Parathyroid adenoma (tissue), 2 donors: ENCODE measurements around the gene PIP4K2A.

Source experiments
- H2AFZ ChIP-seq: fragments of 300-600 bp; sonication (generic); one replicate; pipeline ENCODE4 v1.7.0; 2017; ENCODE audit warnings: antibody characterized with exemption, mild to moderate bottlenecking
- H3K27ac ChIP-seq: fragments of 300-600 bp; sonication (generic); one replicate; pipeline ENCODE4 v1.7.0; 2017
- H3K27me3 ChIP-seq: fragments of 300-600 bp; sonication (generic); one replicate; pipeline ENCODE4 v1.7.0; 2017; ENCODE audit warnings: low read length; ENCODE audit not compliant: control insufficient read depth, insufficient read depth
- H3K36me3 ChIP-seq: fragments of 300-600 bp; sonication (generic); one replicate; pipeline ENCODE4 v1.7.0; 2017; ENCODE audit warnings: low read length; ENCODE audit not compliant: control insufficient read depth, insufficient read depth
- H3K4me1 ChIP-seq: fragments of 300-600 bp; sonication (generic); one replicate; pipeline ENCODE4 v1.7.0; 2017; ENCODE audit warnings: control low read depth
- H3K4me2 ChIP-seq: fragments of 300-600 bp; sonication (generic); one replicate; pipeline ENCODE4 v1.7.0; 2017; ENCODE audit warnings: low read length
- H3K4me3 ChIP-seq: fragments of 300-600 bp; sonication (generic); one replicate; pipeline ENCODE4 v1.7.0; 2017; ENCODE audit warnings: low read depth, low read length
- H3K79me2 ChIP-seq: fragments of 300-600 bp; sonication (generic); one replicate; pipeline ENCODE4 v1.7.0; 2017; ENCODE audit warnings: control low read depth
- H3K9ac ChIP-seq: fragments of 300-600 bp; sonication (generic); one replicate; pipeline ENCODE4 v1.7.0; 2017; ENCODE audit warnings: mild to moderate bottlenecking
- H3K9me3 ChIP-seq: fragments of 300-600 bp; sonication (generic); one replicate; pipeline ENCODE4 v1.7.0; 2017; ENCODE audit warnings: low read length; ENCODE audit not compliant: control insufficient read depth
- CTCF ChIP-seq: fragments of 300-600 bp; sonication (generic); IDR thresholded peaks from one replicate; pipeline ENCODE4 v1.7.0; 2017; ENCODE audit warnings: antibody characterized with exemption, mild to moderate bottlenecking
- donor health status: primary hyperparathyroidism.

Gene PIP4K2A

DNA sequence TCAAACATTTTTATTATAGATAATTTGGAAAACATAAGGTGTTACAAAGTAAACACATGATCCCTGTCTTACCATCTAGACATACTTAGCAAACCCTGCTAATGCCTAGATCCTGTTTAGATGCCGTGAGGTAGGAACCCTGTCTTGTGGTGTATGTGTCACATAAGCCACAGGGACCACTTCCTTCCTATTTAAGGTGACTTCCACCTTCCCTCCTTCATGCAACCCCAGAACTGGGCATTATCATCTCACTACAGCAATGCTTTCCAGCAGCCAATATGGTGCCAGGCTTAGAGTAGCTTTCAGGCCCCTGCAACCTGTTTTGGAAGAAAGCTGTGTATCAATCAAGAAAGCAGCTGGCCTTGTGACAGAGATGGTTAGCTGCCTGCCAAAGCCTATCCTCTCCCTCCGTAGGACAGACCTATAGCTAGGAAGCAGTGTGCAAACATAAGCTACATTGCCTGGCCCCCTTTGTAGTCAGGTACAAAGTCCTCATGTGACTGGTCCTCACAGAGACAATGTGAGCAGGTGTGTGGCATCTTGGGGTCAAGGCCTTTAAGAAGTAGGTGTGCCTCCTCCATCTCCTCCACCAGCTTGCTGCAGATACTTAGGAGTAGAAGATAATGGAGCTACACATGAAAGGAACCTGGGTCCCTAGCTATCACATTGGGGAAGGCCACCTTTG, 222.3 kb downstream of the PIP4K2A start:
- no peaks in the 10 kb centered on the region for H3K9me3 ChIP-seq
- no peaks in the 10 kb centered on the region for H3K36me3 ChIP-seq
- H3K4me3 ChIP-seq, result no peak overlapping the region
- H3K9ac ChIP-seq, result no peak overlapping the region
- H2AFZ ChIP-seq, result no peak overlapping the region
- no peaks in the 10 kb centered on the region for H3K79me2 ChIP-seq
- no peaks in the 10 kb centered on the region for H3K27me3 ChIP-seq
- no peak overlapping the region for H3K4me2 ChIP-seq
- H3K27ac ChIP-seq, result no peak overlapping the region
- no peaks in the 10 kb centered on the region for H3K4me1 ChIP-seq
- TF ChIP-seq CTCF, result no peak

- Histone ChIP-seq H3K4me2 (no peak overlapping the region), H3K27ac (no peak overlapping the region), H3K4me3 (no peak overlapping the region), H3K79me2 (no peaks in the 10 kb centered on the region), H3K36me3 (no peaks in the 10 kb centered on the region), H2AFZ (no peak overlapping the region), H3K27me3 (no peaks in the 10 kb centered on the region), H3K9ac (no peak overlapping the region), H3K4me1 (no peaks in the 10 kb centered on the region), H3K9me3 (no peaks in the 10 kb centered on the region)
- no peak for TF ChIP-seq CTCF
These were observed 222.9 kb downstream of the PIP4K2A start for GRCh38 chr10:22491480-22491879.

DNA sequence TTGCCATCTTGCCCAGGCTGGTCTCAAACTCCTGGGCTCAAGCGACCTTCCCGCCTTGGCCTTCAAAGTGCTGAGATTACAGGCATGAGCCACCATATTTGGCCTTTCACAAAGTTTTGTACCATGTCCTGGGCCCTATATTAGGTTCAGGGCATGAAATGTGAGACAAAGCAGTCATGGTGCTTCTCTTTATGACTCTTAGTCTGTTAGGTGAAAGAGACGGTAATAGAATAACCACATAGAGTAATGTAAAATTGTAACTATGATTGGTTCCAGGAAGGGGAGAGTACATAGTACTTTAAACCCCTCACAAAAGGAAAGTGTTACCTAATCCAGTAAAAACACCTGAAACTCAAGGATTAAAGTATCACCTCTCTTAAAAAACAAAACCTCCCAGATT, 224.4 kb downstream of the PIP4K2A start:
- no peaks in the 10 kb centered on the region for H3K36me3 ChIP-seq
- H3K4me3 ChIP-seq, result no peak overlapping the region
- no peaks in the 10 kb centered on the region for H3K27me3 ChIP-seq
- H3K9ac ChIP-seq, result no peak overlapping the region
- no peaks in the 10 kb centered on the region for H3K4me1 ChIP-seq
- no peak for TF ChIP-seq CTCF
- H3K79me2 ChIP-seq, result no peaks in the 10 kb centered on the region
- no peak overlapping the region for H3K4me2 ChIP-seq
- H2AFZ ChIP-seq, result no peak overlapping the region
- H3K9me3 ChIP-seq, result no peaks in the 10 kb centered on the region
- H3K27ac ChIP-seq, result no peak overlapping the region

GRCh38 chr10:22489467-22489866, 224.9 kb downstream of the PIP4K2A start:
- Histone ChIP-seq H2AFZ (no peak overlapping the region), H3K79me2 (no peaks in the 10 kb centered on the region), H3K9me3 (no peaks in the 10 kb centered on the region), H3K4me1 (no peaks in the 10 kb centered on the region), H3K9ac (no peak overlapping the region), H3K4me3 (no peak overlapping the region), H3K27me3 (no peaks in the 10 kb centered on the region), H3K4me2 (no peak overlapping the region), H3K36me3 (no peaks in the 10 kb centered on the region), H3K27ac (no peak overlapping the region)
- no peak for TF ChIP-seq CTCF

DNA sequence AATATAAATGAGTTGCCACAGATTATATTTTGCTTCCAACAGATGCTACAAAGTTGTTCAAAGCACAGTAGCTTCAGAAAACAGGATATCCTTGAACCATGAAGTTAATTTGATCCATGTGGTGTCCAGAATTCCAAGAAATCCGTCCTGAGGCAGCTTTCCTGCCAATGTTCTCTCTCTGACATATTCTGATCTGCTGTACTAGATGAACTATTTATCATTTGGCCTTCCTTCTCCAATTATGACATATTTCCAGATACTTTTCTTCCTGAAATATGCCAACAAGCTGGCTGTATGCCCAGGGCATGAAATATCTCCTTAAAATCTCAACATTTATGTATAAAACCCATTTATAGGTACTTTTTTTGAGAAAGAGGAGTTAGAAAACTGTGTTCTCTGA, 227.9 kb downstream of the PIP4K2A start:
- Histone ChIP-seq H3K27ac (no peak overlapping the region), H3K36me3 (no peaks in the 10 kb centered on the region), H3K4me3 (no peak overlapping the region), H3K79me2 (no peaks in the 10 kb centered on the region), H3K4me2 (no peak overlapping the region), H3K9me3 (no peaks in the 10 kb centered on the region), H2AFZ (no peak overlapping the region), H3K27me3 (no peaks in the 10 kb centered on the region), H3K4me1 (no peaks in the 10 kb centered on the region), H3K9ac (no peak overlapping the region)
- TF ChIP-seq CTCF, result no peak
